NT2/D1 (cell line): ENCODE data around the gene ZNF211.

Experiments used
- YY1 ChIP-seq: IDR thresholded peaks from 2 replicates; pipeline ENCODE4 v1.6.1; 2011; ENCODE audit not compliant: insufficient read length, insufficient read depth
- ZNF274 ChIP-seq: IDR thresholded peaks from 2 replicates; pipeline ENCODE4 v1.6.1; 2011; ENCODE audit warnings: mild to moderate bottlenecking, low read depth, low read length

DNA sequence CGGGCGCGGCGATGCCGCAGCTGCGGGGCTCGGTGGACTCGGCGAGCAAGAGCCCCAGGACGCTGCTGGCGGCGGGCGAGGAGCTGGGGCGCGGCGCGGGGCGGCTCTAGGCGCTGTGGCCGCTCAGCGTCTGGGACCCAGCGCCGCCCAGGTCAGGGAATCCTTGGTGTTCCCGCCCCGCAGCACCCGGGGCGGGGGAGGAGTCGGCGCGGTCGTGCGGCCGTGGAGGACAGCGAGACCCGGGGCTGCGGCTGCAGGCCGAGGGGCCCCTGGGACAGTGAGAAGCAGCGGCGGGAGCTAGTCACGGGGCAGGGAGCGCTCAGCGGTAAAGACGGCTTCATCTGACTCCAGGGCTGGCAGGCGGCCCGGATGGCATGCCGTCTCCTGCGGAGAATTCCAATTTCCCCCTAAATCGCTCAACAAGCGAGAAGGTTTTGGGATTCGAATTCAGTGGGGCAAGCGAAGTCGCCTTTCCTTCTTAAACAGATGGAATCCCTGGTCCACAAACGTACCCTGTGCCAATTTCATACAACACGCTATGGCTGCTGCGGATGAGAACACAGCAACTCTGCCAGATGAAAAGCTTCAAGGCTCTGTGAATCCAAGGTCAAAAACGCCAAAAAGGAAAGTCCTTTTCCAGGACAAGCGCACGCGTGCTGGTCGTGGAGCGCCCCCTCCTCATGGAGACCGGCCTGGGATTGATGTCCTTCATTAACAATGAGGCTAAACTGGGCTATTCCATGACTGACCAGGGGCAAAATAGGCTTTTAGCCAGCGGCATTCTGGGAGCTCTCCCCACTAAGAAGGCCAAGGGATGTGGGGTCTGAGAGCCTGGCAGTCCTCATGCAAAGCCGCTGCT is 31.5 kb downstream of the ZNF211 start:
- TF ChIP-seq ZNF274 (no peak), YY1 (no peak)
